ENCODE measurements around the gene HINFP. TPM values are rescaled to one million over a fixed set of nuclear protein-coding genes. Genes with fewer than 3 reads are reported as not detected.

HINFP gene
- total and polyA plus RNA-seq, 2 experiments from 2014 or later = 12.6 to 29.2 TPM

DNA sequence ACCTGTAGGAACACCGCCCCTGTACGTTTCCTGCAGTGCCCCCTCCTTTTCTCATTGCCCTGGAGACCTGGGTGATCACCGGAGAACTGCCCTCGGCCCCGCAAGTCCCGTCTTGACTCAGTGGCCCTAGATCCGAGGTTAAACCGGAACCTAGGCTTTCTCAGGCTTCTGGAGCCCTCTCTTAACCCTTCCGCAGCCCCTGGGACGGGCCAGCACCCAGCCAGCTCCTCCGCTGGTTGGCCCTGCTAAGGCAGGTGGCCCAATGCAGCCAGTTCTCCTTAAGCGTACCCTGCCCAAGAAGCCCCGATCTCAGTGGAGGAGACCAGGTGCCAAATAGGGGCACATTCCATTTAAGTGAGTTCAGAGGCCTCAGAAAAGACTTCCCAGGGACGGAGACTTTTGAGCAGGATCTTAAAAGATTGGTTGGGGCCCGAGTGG lies 47.9 kb downstream of the HINFP start:
- H2AFZ ChIP-seq = peak overlapping the region; percentile 34
- H3K4me3 ChIP-seq = peak overlapping the region; percentile 90
- ATAC-seq (peak; percentile 82), DNase-seq (ENCODE audit: low spot score) (peak; percentile 92)
- Mint-ChIP-seq H3K4me1 (peaks cover 20% of the 10 kb centered on the region), H3K27me3 (ENCODE audit: insufficient read depth, low read depth, poor library complexity) (peaks cover 22% of the 10 kb centered on the region), H3K4me3 (peak overlapping the region; percentile 92), H3K36me3 (ENCODE audit: low read depth) (no peaks in the 10 kb centered on the region), H3K9me3 (no peaks in the 10 kb centered on the region; the same call in 2 of the 3 replicates), H3K27ac (peak overlapping the region; percentile 97)
- H3K27me3 ChIP-seq (ENCODE audit: insufficient read depth) = no peaks in the 10 kb centered on the region
- peaks cover 6% of the 10 kb centered on the region; the same call in 1 of the 2 replicates for H3F3A ChIP-seq (replicated peaks; ENCODE audit: low read depth)
- H3K36me3 ChIP-seq (ENCODE audit: insufficient read depth) = no peaks in the 10 kb centered on the region
- no peaks in the 10 kb centered on the region for H3K79me2 ChIP-seq (replicated peaks; ENCODE audit: insufficient read depth)
- peaks cover 12% of the 10 kb centered on the region; the same call in 1 of the 2 replicates for H3K4me1 ChIP-seq (ENCODE audit: insufficient read depth)
- no peaks in the 10 kb centered on the region for H4K20me1 ChIP-seq (replicated peaks; ENCODE audit: insufficient read depth)
- peak overlapping the region; percentile 84 for H3K4me2 ChIP-seq
- TF ChIP-seq CREB1 (CRISPR knock-in tag; IDR thresholded peaks at IDR 0.05; ENCODE audit: low read depth) (no peak), POLR2AphosphoS5 (IDR thresholded peaks at IDR 0.05; ENCODE audit: low read depth) (peak; percentile 44; the same call in 1 of the 2 replicates)
- peak overlapping the region; percentile 99 for H3K27ac ChIP-seq (ENCODE audit: low read depth)
- no peaks in the 10 kb centered on the region for H3K9me2 ChIP-seq (ENCODE audit: insufficient read depth)

DNA sequence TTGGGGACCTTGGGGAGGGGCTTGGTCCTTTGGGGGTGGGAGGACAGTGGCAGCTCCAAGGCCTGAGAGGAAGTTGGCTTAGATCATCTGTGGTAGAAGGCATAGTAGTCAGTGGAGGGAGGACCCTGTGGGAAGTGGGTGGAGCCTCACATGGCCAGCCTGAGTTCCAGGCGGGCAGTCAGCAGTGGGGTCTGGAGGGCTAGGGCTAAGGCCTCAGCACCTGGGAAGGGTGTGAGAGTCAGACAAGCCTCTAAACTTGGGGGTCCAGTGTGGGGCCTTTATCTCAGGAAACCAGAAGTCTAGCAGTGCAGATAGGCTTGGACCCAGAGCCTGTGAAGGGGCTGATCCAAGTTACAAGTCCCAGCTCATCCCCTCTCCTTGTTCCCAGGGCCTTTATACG lies 51.1 kb downstream of the HINFP start:
- no peaks in the 10 kb centered on the region for H3K36me3 Mint-ChIP-seq (ENCODE audit: low read depth)
- Histone ChIP-seq H3K4me3 (no peak overlapping the region), H3K27me3 (ENCODE audit: insufficient read depth) (no peaks in the 10 kb centered on the region), H3K9me2 (ENCODE audit: insufficient read depth) (no peaks in the 10 kb centered on the region), H4K20me1 (replicated peaks; ENCODE audit: insufficient read depth) (no peaks in the 10 kb centered on the region), H2AFZ (no peak overlapping the region), H3K4me2 (no peak overlapping the region), H3K27ac (ENCODE audit: low read depth) (no peak overlapping the region), H3K79me2 (replicated peaks; ENCODE audit: insufficient read depth) (no peaks in the 10 kb centered on the region), H3K4me1 (ENCODE audit: insufficient read depth) (peaks cover 5% of the 10 kb centered on the region; the same call in 1 of the 2 replicates), H3F3A (replicated peaks; ENCODE audit: low read depth) (peaks cover 6% of the 10 kb centered on the region; the same call in 1 of the 2 replicates), H3K36me3 (ENCODE audit: insufficient read depth) (no peaks in the 10 kb centered on the region)
- no peak overlapping the region for H3K4me3 Mint-ChIP-seq
- DNase-seq (ENCODE audit: low spot score) = no peak
- H3K9me3 Mint-ChIP-seq = no peaks in the 10 kb centered on the region; the same call in 2 of the 3 replicates
- peaks cover 14% of the 10 kb centered on the region for H3K4me1 Mint-ChIP-seq
- peaks cover 18% of the 10 kb centered on the region for H3K27me3 Mint-ChIP-seq (ENCODE audit: insufficient read depth, low read depth, poor library complexity)
- H3K27ac Mint-ChIP-seq = no peak overlapping the region
- TF ChIP-seq EZH2phosphoT487 (IDR thresholded peaks at IDR 0.05; ENCODE audit: unreplicated experiment) (no peak), STAT1 (IDR thresholded peaks at IDR 0.05; ENCODE audit: unreplicated experiment) (no peak), EZH2 (IDR thresholded peaks at IDR 0.05; ENCODE audit: low read depth, unreplicated experiment) (no peak), ZNF331 (CRISPR knock-in tag; IDR thresholded peaks at IDR 0.05; ENCODE audit: low read depth) (no peak), POLR2AphosphoS5 (IDR thresholded peaks at IDR 0.05; ENCODE audit: low read depth) (no peak)
- TF ChIP-seq, protein P1, sequence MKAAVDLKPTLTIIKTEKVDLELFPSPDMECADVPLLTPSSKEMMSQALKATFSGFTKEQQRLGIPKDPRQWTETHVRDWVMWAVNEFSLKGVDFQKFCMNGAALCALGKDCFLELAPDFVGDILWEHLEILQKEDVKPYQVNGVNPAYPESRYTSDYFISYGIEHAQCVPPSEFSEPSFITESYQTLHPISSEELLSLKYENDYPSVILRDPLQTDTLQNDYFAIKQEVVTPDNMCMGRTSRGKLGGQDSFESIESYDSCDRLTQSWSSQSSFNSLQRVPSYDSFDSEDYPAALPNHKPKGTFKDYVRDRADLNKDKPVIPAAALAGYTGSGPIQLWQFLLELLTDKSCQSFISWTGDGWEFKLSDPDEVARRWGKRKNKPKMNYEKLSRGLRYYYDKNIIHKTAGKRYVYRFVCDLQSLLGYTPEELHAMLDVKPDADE (IDR thresholded peaks at IDR 0.05) = no peak
- TF ChIP-seq, protein P2, sequence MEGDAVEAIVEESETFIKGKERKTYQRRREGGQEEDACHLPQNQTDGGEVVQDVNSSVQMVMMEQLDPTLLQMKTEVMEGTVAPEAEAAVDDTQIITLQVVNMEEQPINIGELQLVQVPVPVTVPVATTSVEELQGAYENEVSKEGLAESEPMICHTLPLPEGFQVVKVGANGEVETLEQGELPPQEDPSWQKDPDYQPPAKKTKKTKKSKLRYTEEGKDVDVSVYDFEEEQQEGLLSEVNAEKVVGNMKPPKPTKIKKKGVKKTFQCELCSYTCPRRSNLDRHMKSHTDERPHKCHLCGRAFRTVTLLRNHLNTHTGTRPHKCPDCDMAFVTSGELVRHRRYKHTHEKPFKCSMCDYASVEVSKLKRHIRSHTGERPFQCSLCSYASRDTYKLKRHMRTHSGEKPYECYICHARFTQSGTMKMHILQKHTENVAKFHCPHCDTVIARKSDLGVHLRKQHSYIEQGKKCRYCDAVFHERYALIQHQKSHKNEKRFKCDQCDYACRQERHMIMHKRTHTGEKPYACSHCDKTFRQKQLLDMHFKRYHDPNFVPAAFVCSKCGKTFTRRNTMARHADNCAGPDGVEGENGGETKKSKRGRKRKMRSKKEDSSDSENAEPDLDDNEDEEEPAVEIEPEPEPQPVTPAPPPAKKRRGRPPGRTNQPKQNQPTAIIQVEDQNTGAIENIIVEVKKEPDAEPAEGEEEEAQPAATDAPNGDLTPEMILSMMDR (conservative IDR thresholded peaks at IDR 0.05; ENCODE audit: low read depth in 2 of 2) = no peak
- ATAC-seq = no peak
